ENCODE measurements around the gene EHD2.
"Not testable (repeated sequence)": the region's sequence is repeated elsewhere in the genome, so short reads cannot be mapped to it uniquely, and the experiment has no call there.

The EHD2 gene, protein sequence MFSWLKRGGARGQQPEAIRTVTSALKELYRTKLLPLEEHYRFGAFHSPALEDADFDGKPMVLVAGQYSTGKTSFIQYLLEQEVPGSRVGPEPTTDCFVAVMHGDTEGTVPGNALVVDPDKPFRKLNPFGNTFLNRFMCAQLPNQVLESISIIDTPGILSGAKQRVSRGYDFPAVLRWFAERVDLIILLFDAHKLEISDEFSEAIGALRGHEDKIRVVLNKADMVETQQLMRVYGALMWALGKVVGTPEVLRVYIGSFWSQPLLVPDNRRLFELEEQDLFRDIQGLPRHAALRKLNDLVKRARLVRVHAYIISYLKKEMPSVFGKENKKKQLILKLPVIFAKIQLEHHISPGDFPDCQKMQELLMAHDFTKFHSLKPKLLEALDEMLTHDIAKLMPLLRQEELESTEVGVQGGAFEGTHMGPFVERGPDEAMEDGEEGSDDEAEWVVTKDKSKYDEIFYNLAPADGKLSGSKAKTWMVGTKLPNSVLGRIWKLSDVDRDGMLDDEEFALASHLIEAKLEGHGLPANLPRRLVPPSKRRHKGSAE

GRCh38 chr19:47713046-47714021 lies at the start of gene EHD2:
Gene EHD2, plus strand, starts transcription at chr19:47713422. Its CDS starts 3,191 bp downstream, at chr19:47716613.
- peak; percentile 27 for DNase-seq (ENCODE audit: low read depth)

DNA sequence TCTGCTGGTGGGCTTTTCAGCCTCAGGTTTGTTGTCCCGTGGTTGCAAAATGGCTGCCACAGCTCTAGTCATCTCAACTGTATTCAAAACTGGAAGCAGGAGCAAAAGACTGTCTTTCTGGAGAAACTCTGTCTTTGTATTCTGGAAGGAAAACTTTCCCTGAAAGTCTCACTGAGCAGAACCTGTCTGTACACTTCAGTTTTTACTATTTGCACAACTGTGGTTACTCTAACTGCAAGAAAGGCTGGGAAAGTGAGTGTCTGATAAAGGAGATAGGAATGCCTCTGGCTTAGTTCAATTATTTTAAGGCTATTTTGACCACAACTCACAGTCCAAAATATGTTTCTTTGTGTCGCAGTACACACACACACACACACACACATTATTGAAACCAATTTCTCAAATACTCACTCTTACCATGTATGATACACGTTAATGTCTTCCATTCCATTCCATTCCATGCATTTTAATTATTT lies 49.7 kb upstream of the EHD2 start:
- DNase-seq (ENCODE audit: low read depth): no peak

DNA sequence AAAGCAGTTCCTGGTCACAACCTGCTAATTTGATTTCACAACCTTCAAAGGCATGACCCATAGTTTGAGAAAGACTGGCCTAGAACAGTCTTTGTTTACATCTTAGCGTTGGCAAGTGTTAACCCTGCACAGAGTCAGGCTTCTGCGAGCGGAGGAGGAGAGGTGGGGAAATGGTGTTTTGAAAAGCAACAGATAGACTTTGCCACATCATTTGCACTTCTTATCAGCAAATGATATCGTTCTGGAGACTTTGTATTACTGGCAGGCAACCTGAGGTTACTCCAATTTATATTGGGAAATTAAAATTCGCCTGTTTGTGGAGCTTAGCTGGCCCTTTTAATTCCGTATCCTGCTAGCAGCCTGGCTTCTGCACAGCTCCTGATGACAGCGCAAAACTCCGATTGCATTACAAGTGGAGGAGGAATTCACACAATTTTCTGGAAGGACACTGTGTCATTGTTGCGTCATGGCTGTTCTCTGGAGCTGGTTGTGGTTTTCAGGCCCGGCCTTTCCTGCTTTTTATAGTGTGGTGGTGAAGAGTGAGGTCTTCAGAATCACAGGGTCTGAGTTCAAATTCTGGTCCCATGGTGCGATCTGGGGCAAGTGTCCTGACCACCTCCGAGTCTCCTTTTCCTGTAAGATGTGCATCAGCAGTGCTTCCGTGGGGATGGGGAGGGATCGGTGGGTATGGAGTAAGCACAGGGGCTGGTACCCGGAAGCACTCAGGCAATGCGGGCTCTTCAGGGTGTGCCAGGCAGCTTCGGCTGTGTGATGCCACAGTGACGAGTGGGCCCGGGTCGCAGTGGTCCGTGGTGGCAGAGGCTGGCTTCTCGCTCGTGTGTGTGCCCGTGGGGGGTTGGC lies 49.1 kb upstream of the EHD2 start:
- DNase-seq (ENCODE audit: low read depth): no peak

GRCh38 chr19:47668556-47668955 lies 44.7 kb upstream of the EHD2 start:
- DNase-seq (ENCODE audit: low read depth): not testable (repeated sequence)

DNA sequence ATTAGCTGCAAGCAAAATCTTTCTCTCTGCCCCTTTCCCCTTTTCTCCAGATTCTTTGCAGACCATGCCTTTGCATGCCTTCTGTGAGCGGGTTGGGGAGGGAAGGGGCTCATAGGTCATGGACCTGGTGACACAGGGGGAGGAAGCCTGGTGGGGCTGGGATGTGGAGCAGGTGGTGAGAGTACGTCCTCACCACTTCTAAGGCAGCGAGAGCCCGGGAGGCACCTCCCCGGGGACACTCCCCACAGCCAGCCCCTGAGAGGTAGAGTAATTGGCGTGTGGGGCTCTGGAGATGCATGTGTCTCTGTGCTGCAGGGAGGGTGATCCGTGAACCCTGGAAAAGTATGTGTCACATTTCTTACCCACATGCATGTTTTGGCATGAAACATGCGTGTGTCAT lies 42.5 kb upstream of the EHD2 start:
- no peak for DNase-seq (ENCODE audit: low read depth)

DNA sequence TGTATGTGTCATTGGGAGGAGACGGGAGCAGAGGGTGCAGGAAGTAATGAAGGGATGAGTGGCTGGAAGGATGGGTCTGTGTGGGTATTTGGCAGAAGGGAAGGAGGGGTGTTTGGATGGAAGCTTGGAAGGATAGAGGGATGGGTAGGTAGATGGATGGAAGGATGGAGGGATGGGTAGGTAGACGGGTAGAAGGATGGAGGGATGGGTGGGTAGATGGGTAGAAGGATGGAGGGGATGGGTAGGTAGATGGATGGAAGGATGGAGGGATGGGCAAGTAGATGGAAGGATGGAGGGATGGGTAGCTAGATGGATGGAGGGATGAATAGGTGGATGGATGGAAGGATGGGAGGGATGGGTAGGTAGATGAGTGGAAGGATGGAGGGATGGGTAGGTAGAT lies 41.7 kb upstream of the EHD2 start:
- DNase-seq (ENCODE audit: low read depth): no peak

- DNase-seq (ENCODE audit: low read depth): no peak
These were observed 39.8 kb upstream of the EHD2 start for GRCh38 chr19:47673426-47673825.

GRCh38 chr19:47674548-47674947 lies 38.7 kb upstream of the EHD2 start:
- no peak for DNase-seq (ENCODE audit: low read depth)

- no peak for DNase-seq (ENCODE audit: low read depth)
These were observed 38.0 kb upstream of the EHD2 start for GRCh38 chr19:47675271-47675670.

GRCh38 chr19:47675859-47676258 lies 37.4 kb upstream of the EHD2 start:
- DNase-seq (ENCODE audit: low read depth): no peak

DNA sequence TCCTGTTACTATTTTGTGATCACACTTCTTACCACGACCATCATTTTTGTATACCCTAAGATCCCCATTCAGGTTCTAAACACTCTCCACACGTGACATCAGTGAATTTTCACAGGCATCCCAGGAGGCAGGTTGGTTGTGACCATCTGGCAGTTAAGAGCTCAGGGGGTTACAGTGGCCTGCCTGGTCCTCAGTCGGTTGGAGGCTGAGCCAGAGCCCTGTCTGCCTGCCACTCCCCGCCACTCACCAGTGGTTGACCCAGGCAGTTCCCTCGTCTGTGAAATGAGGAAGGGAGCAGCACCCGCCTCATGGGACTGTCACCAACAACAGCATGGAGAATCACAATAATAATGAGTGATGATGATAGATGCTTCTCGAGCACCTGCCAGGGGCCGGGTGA lies 36.4 kb upstream of the EHD2 start:
- no peak for DNase-seq (ENCODE audit: low read depth)

- DNase-seq (ENCODE audit: low read depth): no peak
These were observed 33.8 kb upstream of the EHD2 start for GRCh38 chr19:47679251-47679900.

DNA sequence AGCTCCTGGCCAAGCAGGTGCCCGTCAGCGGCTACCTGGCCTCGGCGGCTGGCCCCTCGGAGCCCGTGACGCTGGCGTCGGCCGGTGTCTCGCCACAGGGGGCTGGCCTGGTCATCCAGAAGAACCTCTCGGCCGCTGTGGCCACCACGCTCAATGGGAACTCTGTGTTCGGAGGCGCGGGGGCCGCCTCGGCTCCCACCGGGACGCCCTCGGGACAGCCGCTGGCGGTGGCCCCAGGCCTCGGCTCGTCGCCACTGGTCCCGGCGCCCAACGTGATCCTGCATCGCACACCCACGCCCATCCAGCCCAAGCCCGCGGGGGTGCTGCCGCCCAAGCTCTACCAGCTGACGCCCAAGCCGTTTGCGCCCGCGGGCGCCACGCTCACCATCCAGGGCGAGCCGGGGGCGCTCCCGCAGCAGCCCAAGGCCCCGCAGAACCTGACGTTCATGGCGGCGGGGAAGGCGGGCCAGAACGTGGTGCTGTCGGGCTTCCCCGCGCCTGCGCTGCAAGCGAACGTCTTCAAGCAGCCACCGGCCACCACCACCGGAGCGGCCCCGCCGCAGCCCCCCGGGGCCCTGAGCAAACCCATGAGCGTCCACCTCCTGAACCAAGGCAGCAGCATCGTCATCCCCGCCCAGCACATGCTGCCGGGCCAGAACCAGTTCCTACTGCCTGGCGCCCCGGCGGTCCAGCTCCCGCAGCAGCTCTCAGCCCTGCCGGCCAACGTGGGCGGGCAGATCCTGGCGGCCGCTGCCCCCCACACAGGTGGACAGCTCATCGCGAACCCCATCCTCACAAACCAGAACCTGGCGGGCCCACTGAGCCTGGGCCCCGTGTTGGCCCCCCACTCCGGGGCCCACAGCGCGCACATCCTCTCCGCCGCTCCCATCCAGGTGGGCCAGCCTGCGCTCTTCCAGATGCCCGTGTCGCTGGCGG lies 33.0 kb upstream of the EHD2 start:
- no peak for DNase-seq (ENCODE audit: low read depth)

DNA sequence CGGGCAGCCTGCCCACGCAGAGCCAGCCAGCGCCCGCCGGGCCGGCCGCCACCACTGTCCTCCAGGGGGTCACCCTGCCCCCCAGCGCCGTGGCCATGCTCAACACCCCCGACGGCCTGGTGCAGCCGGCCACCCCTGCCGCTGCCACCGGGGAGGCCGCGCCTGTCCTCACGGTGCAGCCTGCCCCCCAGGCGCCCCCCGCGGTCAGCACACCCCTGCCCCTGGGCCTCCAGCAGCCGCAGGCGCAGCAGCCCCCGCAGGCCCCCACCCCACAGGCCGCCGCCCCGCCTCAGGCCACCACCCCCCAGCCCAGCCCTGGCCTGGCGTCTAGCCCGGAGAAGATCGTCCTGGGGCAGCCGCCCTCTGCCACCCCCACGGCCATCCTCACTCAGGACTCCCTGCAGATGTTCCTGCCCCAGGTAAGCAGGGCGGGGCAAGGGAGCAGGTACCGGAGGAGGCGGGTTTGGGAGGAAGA lies 32.3 kb upstream of the EHD2 start:
- DNase-seq (ENCODE audit: low read depth): no peak

DNA sequence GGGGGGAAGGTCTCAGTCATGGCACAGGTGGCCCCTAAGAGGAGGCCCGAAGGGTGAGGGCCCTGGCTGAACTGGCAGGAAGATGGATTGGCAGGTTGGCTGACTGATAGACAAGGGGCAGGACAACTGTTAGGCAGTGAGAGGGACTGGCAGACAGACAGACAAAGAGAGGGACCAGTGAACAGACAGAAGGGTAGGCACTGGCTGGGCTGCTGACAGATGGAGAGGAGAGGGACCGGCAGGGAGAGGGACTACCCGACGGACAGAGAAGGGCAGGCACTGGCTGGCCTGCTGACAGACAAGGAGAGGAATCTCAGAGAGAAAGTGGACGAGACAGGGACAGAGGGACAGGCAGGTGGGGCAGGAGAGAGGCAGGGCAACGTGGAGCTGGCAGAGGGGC lies 31.8 kb upstream of the EHD2 start:
- DNase-seq (ENCODE audit: low read depth): no peak

- DNase-seq (ENCODE audit: low read depth): no peak
These were observed 31.3 kb upstream of the EHD2 start for GRCh38 chr19:47681936-47682335.

DNA sequence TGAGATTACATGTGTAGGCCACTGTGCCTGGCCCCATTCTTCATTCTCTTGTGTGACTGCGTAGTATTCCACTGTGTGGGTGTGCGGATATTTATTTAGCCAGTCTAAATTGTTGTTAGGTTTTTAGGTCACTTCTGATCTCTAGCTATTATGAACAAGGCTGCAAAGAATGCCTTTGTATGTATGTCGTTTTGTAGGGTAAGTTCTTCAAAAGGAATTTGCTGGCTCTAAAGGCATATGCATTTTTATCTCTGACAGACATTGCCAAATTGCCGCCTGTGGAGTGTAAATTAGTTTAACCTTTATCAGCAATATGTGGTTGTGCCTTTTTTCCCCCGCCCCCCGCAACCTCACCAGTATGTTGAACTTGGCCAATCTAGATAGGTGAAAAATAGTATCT lies 30.3 kb upstream of the EHD2 start:
- DNase-seq (ENCODE audit: low read depth): no peak

DNA sequence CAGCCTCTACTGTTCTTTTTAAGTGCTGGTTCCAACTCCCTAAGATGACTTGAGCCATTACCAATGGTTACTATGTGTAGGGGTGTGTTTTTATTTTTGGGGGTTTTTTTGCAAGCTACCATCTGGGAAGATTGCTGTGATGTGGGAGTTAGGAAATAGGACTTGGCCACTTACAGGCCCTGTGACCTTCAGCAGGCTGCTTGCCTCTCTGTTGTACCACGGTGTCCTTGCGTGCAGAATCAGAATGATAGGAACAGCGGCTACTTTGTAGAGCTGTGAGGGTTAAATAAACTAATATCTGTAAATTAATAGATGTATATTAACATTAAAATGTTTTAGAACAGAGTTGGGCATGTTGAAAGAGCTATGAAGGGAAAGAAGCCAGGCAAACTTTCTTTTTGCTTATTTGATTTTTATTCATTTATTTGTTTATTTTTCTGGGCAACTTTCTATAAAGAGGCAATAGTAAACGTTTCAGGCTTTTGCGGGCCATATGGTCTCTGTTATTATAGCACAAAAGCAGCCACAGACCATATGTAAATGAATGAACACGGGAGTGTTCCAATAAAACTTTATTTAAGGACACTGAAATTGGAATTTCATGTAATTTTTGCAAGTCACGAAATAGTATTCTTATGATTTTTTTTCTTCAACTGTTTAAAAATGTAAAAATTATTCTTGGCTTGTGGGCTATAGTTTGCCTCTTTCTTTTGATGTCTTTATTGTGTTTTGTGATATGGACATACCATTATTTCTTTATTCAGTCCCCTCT lies 26.4 kb upstream of the EHD2 start:
- no peak for DNase-seq (ENCODE audit: low read depth)

DNA sequence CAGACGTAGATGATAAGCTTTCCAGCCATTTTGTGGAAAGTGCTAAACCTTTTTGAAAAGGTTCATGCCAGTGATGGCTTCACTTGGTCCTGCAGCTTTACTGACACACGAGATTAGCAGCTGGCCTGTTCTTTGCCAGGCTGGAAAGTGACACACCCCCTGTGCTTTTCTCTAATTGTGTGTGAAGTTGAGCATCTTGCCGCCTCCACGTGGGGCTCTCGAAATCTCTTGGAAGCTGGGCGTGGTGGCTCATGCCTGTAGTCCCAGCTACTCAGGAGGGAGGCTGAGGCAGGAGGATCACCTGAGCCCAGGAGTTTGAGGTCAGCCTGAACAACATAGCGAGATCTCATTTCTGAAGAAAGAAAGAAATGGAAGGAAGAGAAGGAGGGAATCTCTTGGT lies 25.3 kb upstream of the EHD2 start:
- no peak for DNase-seq (ENCODE audit: low read depth)
